Measurements from ENCODE around the gene DMBT1. TPM values are rescaled to one million over a fixed set of nuclear protein-coding genes. Genes with fewer than 3 reads are reported as not detected.

The DMBT1 gene
- total RNA-seq, 2 experiments from 2014 or later, result not detected

DNA sequence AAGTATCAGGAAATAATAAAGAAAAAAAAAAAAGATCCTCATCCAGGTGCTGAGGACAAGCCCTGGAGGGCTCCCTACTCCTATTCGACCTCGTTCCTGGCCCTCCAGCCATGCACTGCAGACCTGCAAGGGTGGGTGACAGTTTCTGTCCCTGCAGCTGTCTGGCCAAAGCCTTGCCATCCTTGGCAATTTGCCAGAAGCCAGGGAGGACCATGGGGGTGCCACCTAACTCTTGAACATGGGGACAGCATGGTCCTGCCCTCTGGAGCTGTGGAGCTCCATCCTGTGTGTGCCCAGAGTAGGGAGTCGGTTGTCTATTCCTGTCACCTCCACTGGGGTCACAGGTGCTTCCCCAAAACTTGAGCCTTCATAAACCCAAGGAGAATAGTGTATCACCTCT lies 27.8 kb downstream of the DMBT1 start:
- intact Hi-C loops (cut with DNase I, micrococcal nuclease), result no loop called here
- ATAC-seq (ENCODE audit: poor library complexity) (no peak), DNase-seq (no peak)
- POLR2A ChIA-PET, result no interaction called here
- Histone ChIP-seq H3K9me3 (ENCODE audit: control insufficient read depth in 1 of 2, insufficient read depth in 1 of 2, low read length in 2 of 2) (no peaks in the 10 kb centered on the region), H3K4me3 (ENCODE audit: low read length) (no peak overlapping the region), H3K36me3 (ENCODE audit: insufficient read depth, low read length) (no peaks in the 10 kb centered on the region), H3K4me1 (ENCODE audit: insufficient read depth, low read length) (no peaks in the 10 kb centered on the region), H3K27ac (ENCODE audit: low read depth in 1 of 2, low read length in 2 of 2) (no peak overlapping the region), H3K27me3 (ENCODE audit: control insufficient read depth in 1 of 2, insufficient read depth in 2 of 2, low read length in 2 of 2) (no peaks in the 10 kb centered on the region)
- TF ChIP-seq, protein P1, sequence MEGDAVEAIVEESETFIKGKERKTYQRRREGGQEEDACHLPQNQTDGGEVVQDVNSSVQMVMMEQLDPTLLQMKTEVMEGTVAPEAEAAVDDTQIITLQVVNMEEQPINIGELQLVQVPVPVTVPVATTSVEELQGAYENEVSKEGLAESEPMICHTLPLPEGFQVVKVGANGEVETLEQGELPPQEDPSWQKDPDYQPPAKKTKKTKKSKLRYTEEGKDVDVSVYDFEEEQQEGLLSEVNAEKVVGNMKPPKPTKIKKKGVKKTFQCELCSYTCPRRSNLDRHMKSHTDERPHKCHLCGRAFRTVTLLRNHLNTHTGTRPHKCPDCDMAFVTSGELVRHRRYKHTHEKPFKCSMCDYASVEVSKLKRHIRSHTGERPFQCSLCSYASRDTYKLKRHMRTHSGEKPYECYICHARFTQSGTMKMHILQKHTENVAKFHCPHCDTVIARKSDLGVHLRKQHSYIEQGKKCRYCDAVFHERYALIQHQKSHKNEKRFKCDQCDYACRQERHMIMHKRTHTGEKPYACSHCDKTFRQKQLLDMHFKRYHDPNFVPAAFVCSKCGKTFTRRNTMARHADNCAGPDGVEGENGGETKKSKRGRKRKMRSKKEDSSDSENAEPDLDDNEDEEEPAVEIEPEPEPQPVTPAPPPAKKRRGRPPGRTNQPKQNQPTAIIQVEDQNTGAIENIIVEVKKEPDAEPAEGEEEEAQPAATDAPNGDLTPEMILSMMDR (IDR thresholded peaks at IDR 0.05), result no peak
- Mint-ChIP-seq H3K9me3 (no peaks in the 10 kb centered on the region), H3K27me3 (no peaks in the 10 kb centered on the region), H3K4me1 (ENCODE audit: low read depth) (no peaks in the 10 kb centered on the region), H3K27ac (no peak overlapping the region), H3K4me3 (no peak overlapping the region), H3K36me3 (ENCODE audit: low read depth) (no peaks in the 10 kb centered on the region)
- CTCF ChIA-PET, result no interaction called here

DNA sequence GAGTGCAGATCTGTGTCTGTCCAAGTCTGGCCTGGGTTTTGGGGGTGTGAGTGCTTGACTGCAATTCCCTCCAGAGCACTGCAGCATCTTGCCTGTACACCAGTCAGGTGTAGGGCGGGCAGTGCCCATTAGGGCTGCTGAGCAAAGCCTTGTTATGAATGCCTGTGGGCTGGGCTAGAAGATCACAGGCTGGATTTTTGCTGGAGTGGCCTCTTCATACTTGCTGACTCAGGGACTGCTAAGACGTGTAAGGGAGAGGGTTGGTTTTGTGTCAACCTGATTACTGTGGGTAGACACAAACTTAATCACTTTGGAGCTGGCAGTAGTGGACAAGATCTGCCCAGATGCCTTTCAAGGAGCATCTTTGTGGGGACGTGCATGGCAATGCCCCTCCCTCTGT lies 29.6 kb downstream of the DMBT1 start:
- Mint-ChIP-seq H3K9me3 (no peaks in the 10 kb centered on the region), H3K27ac (no peak overlapping the region), H3K27me3 (no peaks in the 10 kb centered on the region), H3K36me3 (ENCODE audit: low read depth) (no peaks in the 10 kb centered on the region), H3K4me3 (no peak overlapping the region), H3K4me1 (ENCODE audit: low read depth) (no peaks in the 10 kb centered on the region)
- CTCF ChIA-PET, result no interaction called here
- H3K27me3 ChIP-seq (ENCODE audit: control insufficient read depth in 1 of 2, insufficient read depth in 2 of 2, low read length in 2 of 2), result no peaks in the 10 kb centered on the region
- no peaks in the 10 kb centered on the region for H3K9me3 ChIP-seq (ENCODE audit: control insufficient read depth in 1 of 2, insufficient read depth in 1 of 2, low read length in 2 of 2)
- no peaks in the 10 kb centered on the region for H3K36me3 ChIP-seq (ENCODE audit: insufficient read depth, low read length)
- intact Hi-C loops (cut with DNase I, micrococcal nuclease), result no loop called here
- POLR2A ChIA-PET, result no interaction called here
- H3K27ac ChIP-seq (ENCODE audit: low read depth in 1 of 2, low read length in 2 of 2), result no peak overlapping the region
- ATAC-seq (ENCODE audit: poor library complexity) (no peak), DNase-seq (no peak)
- H3K4me3 ChIP-seq (ENCODE audit: low read length), result no peak overlapping the region
- TF ChIP-seq, protein P1 (IDR thresholded peaks at IDR 0.05), result no peak
- H3K4me1 ChIP-seq (ENCODE audit: insufficient read depth, low read length), result no peaks in the 10 kb centered on the region

DNA sequence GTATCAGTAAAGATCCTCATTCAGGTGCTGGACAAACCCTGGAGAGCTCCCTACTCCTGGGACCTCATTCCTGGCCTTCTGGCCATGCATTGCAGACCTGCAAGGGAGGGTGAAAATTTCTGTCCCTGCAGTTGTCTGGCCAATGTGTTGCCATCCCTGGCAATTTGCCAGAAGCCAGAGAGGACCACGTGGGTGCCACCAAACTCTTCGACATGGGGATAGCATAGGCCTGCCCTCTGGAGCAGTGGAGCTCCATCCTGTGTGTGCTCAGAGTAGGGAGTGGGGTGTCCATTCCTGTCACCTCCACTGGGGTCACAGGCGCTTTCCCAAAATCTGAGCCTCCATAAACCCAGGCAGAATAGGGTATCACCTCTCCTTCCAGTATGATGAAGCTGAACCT lies 31.2 kb downstream of the DMBT1 start:
- Mint-ChIP-seq H3K4me1 (ENCODE audit: low read depth) (no peaks in the 10 kb centered on the region), H3K27me3 (no peaks in the 10 kb centered on the region), H3K27ac (no peak overlapping the region), H3K4me3 (no peak overlapping the region), H3K36me3 (ENCODE audit: low read depth) (no peaks in the 10 kb centered on the region), H3K9me3 (no peaks in the 10 kb centered on the region)
- H3K4me3 ChIP-seq (ENCODE audit: low read length), result no peak overlapping the region
- ATAC-seq (ENCODE audit: poor library complexity) (no peak), DNase-seq (no peak)
- H3K27ac ChIP-seq (ENCODE audit: low read depth in 1 of 2, low read length in 2 of 2), result no peak overlapping the region
- ChIA-PET CTCF (no interaction called here), POLR2A (no interaction called here)
- TF ChIP-seq, protein P1 (IDR thresholded peaks at IDR 0.05), result no peak
- intact Hi-C loops (cut with DNase I, micrococcal nuclease), result no loop called here
- no peaks in the 10 kb centered on the region for H3K27me3 ChIP-seq (ENCODE audit: control insufficient read depth in 1 of 2, insufficient read depth in 2 of 2, low read length in 2 of 2)
- H3K4me1 ChIP-seq (ENCODE audit: insufficient read depth, low read length), result no peaks in the 10 kb centered on the region
- H3K36me3 ChIP-seq (ENCODE audit: insufficient read depth, low read length), result no peaks in the 10 kb centered on the region
- H3K9me3 ChIP-seq (ENCODE audit: control insufficient read depth in 1 of 2, insufficient read depth in 1 of 2, low read length in 2 of 2), result no peaks in the 10 kb centered on the region

All from CD4-positive, alpha-beta T cell (primary cell).